GM12801 (cell line): ENCODE results near the gene MDM2.

ENCODE experiments used
- CTCF ChIP-seq: IDR thresholded peaks from one replicate; pipeline ENCODE4 v1.5.1; 2011; ENCODE audit warnings: control low read depth; ENCODE audit not compliant: insufficient read length; ENCODE audit errors: extremely low read depth

Gene MDM2

GRCh38 chr12:68888243-68888642 lies 80.3 kb downstream of the MDM2 start:
- TF ChIP-seq CTCF, result no peak

GRCh38 chr12:68890701-68891113 lies 82.7 kb downstream of the MDM2 start:
- no peak for TF ChIP-seq CTCF

GRCh38 chr12:68891141-68891540 lies 83.2 kb downstream of the MDM2 start:
- TF ChIP-seq CTCF, result no peak

- TF ChIP-seq CTCF, result no peak
These were observed 85.2 kb downstream of the MDM2 start for GRCh38 chr12:68893201-68893600.

- no peak for TF ChIP-seq CTCF
These were observed 85.8 kb downstream of the MDM2 start for GRCh38 chr12:68893741-68894140.

GRCh38 chr12:68894276-68894855 lies 86.4 kb downstream of the MDM2 start:
- TF ChIP-seq CTCF, result no peak

GRCh38 chr12:68896881-68897540 lies 89.0 kb downstream of the MDM2 start:
- TF ChIP-seq CTCF, result no peak
